ENCODE data around the gene MEGF8.

The MEGF8 gene

DNA sequence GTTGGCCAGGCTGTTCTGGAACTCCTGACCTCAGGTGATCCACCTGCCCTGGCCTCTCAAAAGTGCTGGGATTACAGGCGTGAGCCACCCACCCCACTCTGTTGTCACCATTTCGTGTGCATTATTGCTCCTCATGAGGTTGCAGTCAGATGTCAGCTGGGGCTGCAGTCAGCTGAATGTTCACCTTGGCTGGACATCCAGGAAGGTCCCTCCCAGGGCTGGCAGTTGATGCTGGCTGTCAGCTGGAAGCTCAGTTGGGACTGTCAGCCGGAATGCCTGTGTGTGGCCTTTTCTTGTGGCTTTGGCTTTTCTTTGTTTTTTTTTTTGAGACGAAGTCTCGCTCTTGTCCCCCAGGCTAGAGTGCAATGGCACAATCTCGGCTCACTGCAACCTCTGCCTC lies 6.6 kb downstream of the MEGF8 start:
- TF ChIP-seq SIN3A (IDR thresholded peaks at IDR 0.05; ENCODE audit: borderline replicate concordance, insufficient read depth, low read length) (no peak), TAF1 (IDR thresholded peaks at IDR 0.05; ENCODE audit: borderline replicate concordance, insufficient read depth, low read length) (no peak), REST (IDR thresholded peaks at IDR 0.05; ENCODE audit: insufficient read depth in 1 of 2, low read depth in 2 of 2, low read length in 2 of 2) (no peak), FOXP2 (optimal IDR thresholded peaks at IDR 0.05; ENCODE audit: borderline replicate concordance, extremely low read depth, extremely low read length, insufficient read depth) (no peak), POLR2AphosphoS5 (IDR thresholded peaks at IDR 0.05; ENCODE audit: low read depth, low read length) (no peak)

GRCh38 chr19:42333018-42333417 lies 7.6 kb downstream of the MEGF8 start:
- TF ChIP-seq SIN3A (IDR thresholded peaks at IDR 0.05; ENCODE audit: borderline replicate concordance, insufficient read depth, low read length) (no peak), FOXP2 (optimal IDR thresholded peaks at IDR 0.05; ENCODE audit: borderline replicate concordance, extremely low read depth, extremely low read length, insufficient read depth) (no peak)

DNA sequence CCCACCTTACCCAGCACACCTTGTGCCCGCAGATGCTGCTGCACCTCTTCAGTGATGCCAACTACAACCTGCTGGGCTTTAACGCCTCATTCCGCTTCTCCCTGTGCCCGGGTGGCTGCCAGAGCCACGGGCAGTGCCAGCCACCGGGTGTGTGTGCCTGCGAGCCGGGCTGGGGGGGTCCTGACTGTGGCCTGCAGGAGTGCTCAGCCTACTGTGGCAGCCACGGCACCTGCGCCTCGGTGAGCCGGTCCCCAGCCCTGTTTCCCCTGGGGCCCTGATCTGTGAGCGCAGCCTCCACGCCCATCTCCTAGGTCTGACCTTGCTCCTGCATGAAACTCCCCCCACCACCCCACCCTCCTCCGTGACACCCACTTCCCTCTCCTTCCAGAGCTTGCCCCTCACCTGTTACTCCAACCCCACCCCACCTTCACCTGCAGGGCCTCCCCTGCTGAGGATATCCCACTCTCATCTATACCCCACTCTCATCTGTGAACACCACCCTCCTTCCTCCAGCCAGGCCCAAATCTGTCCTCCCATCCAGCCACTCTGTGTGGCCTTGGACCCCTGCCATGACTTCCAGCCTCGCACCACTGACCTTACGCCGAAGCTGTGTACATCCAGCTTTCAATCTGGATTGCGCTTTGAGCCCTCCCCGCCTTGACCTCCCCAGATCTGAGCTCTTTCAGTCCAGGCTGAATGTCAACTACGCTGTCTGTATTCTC lies 8.7 kb downstream of the MEGF8 start:
- no peak for TF ChIP-seq SIN3A (IDR thresholded peaks at IDR 0.05; ENCODE audit: borderline replicate concordance, insufficient read depth, low read length)
- peak; percentile 32 for TF ChIP-seq FOXP2 (optimal IDR thresholded peaks at IDR 0.05; ENCODE audit: borderline replicate concordance, extremely low read depth, extremely low read length, insufficient read depth)

GRCh38 chr19:42334697-42335373 lies 9.4 kb downstream of the MEGF8 start:
- TF ChIP-seq SIN3A (IDR thresholded peaks at IDR 0.05; ENCODE audit: borderline replicate concordance, insufficient read depth, low read length) = no peak

GRCh38 chr19:42335374-42335936 lies 10.0 kb downstream of the MEGF8 start:
- TF ChIP-seq SIN3A (IDR thresholded peaks at IDR 0.05; ENCODE audit: borderline replicate concordance, insufficient read depth, low read length) = no peak
- TF ChIP-seq REST (IDR thresholded peaks at IDR 0.05; ENCODE audit: insufficient read depth in 1 of 2, low read depth in 2 of 2, low read length in 2 of 2) = no peak
- TF ChIP-seq TAF1 (IDR thresholded peaks at IDR 0.05; ENCODE audit: borderline replicate concordance, insufficient read depth, low read length) = no peak

- TF ChIP-seq POLR2AphosphoS5 (IDR thresholded peaks at IDR 0.05; ENCODE audit: low read depth, low read length) = no peak
- no peak for TF ChIP-seq FOXP2 (optimal IDR thresholded peaks at IDR 0.05; ENCODE audit: borderline replicate concordance, extremely low read depth, extremely low read length, insufficient read depth)
- TF ChIP-seq REST (IDR thresholded peaks at IDR 0.05; ENCODE audit: insufficient read depth in 1 of 2, low read depth in 2 of 2, low read length in 2 of 2) = no peak
- no peak for TF ChIP-seq TAF1 (IDR thresholded peaks at IDR 0.05; ENCODE audit: borderline replicate concordance, insufficient read depth, low read length)
- no peak for TF ChIP-seq SIN3A (IDR thresholded peaks at IDR 0.05; ENCODE audit: borderline replicate concordance, insufficient read depth, low read length)
These were observed 10.5 kb downstream of the MEGF8 start for GRCh38 chr19:42335971-42336370.

Measured in PFSK-1 (cell line).